MCF 10A (cell line): ENCODE measurements around the gene OR2AJ1. TPM values are rescaled to one million over a fixed set of nuclear protein-coding genes. Genes with fewer than 3 reads are reported as not detected.

Experiments
- BruUV-seq: library from RNA; stranded (reverse); fragments of 400-500 nt; replicated peaks from 2 replicates; lab custom pipeline; 2021; lab: Mats Ljungman, UMichigan
- CTCF ChIA-PET: fragments of 300-600 bp; sonication (Branson Sonifier 250); formaldehyde crosslinking; extraction: SDS; loops from one replicate; lab custom pipeline; 2021; ENCODE audit warnings: antibody characterized with exemption, inconsistent platforms; lab: Yijun Ruan, JAX
- POLR2A ChIA-PET: fragments of 300-600, 350-650 bp; sonication (Branson Sonifier 250); formaldehyde crosslinking; extraction: SDS; loops from one replicate; lab custom pipeline; 2020; ENCODE audit warnings: antibody characterized with exemption, inconsistent platforms; lab: Yijun Ruan, JAX
- DNase-seq: peaks from one replicate; pipeline ENCODE4 v3.0.0-alpha.2; 2018; ENCODE audit not compliant: unreplicated experiment
- H3K27ac Mint-ChIP-seq: one replicate; pipeline ENCODE4 v1.8.0; 2022; ENCODE audit warnings: mild to moderate bottlenecking, low read depth, mixed read lengths; ENCODE audit not compliant: unreplicated experiment
- H3K27me3 Mint-ChIP-seq: one replicate; pipeline ENCODE4 v1.8.0; 2022; ENCODE audit warnings: mixed read lengths; ENCODE audit not compliant: insufficient read depth, unreplicated experiment
- H3K36me3 Mint-ChIP-seq: one replicate; pipeline ENCODE4 v1.8.0; 2022; ENCODE audit warnings: mild to moderate bottlenecking, moderate library complexity, mixed read lengths; ENCODE audit not compliant: insufficient read depth, unreplicated experiment
- H3K4me1 Mint-ChIP-seq: one replicate; pipeline ENCODE4 v1.8.0; 2022; ENCODE audit warnings: mixed read lengths; ENCODE audit not compliant: insufficient read depth, unreplicated experiment
- H3K4me3 Mint-ChIP-seq: one replicate; pipeline ENCODE4 v1.8.0; 2022; ENCODE audit warnings: mild to moderate bottlenecking, moderate library complexity, mixed read lengths; ENCODE audit not compliant: unreplicated experiment
- H3K9me3 Mint-ChIP-seq: one replicate; pipeline ENCODE4 v1.8.0; 2022; ENCODE audit warnings: mixed read lengths; ENCODE audit not compliant: unreplicated experiment
- CTCF ChIP-seq: fragments of 200-600 bp; IDR thresholded peaks from one replicate; pipeline ENCODE4 v1.8.0; 2022; ENCODE audit warnings: antibody characterized with exemption, mild to moderate bottlenecking; ENCODE audit not compliant: unreplicated experiment
- intact Hi-C: fragments of 100-400 bp; cut with micrococcal nuclease; formaldehyde crosslinking; loops from 2 replicates; pipeline ENCODE4 v1.14.1; 2022
- total RNA-seq: library from RNA; stranded (reverse); gene quantifications from 2 replicates; pipeline ENCODE4 v1.2.3, GENCODE V29; 2022

OR2AJ1 gene
- total RNA-seq, 1 experiment from 2014 or later = not detected

GRCh38 chr1:247948558-247948957, 23.9 kb downstream of the OR2AJ1 start, which contains the start of gene OR2L8:
Gene OR2L8, plus strand, starts transcription at chr1:247948858. Its CDS starts 0 bp downstream, at chr1:247948858.
- Mint-ChIP-seq H3K27ac (no peak within 1 kb of the TSS), H3K9me3 (peaks cover 25% of the 10 kb centered on the region), H3K4me1 (no peaks in the 10 kb centered on the region), H3K4me3 (no peak within 1 kb of the TSS), H3K36me3 (peaks cover 4% of the 10 kb centered on the region), H3K27me3 (no peaks in the 10 kb centered on the region)
- no peak for DNase-seq
- ChIA-PET CTCF (no interaction called here), POLR2A (no interaction called here)
- intact Hi-C loops = no loop called here
- BruUV-seq = no TSS peak
- TF ChIP-seq CTCF = no peak

GRCh38 chr1:247953408-247953807, 28.7 kb downstream of the OR2AJ1 start:
- no TSS peak for BruUV-seq
- ChIA-PET POLR2A (interaction anchor here (0.7 kb wide), 1 partner anchor 1335 kb away, joined by 3 read pairs; no protein-coding TSS in a partner anchor), CTCF (interaction anchor here (0.6 kb wide), 1 partner anchor 874 kb away, joined by 3 read pairs; no protein-coding TSS in a partner anchor)
- intact Hi-C loops = no loop called here
- Mint-ChIP-seq H3K4me3 (no peak overlapping the region), H3K27ac (no peak overlapping the region), H3K9me3 (peaks cover 23% of the 10 kb centered on the region), H3K36me3 (peaks cover 4% of the 10 kb centered on the region), H3K4me1 (no peaks in the 10 kb centered on the region), H3K27me3 (no peaks in the 10 kb centered on the region)
- TF ChIP-seq CTCF = no peak
- no peak for DNase-seq

GRCh38 chr1:247961791-247962190, 37.1 kb downstream of the OR2AJ1 start:
- H3K4me1 Mint-ChIP-seq = peaks cover 34% of the 10 kb centered on the region
- intact Hi-C loops = no loop called here
- H3K36me3 Mint-ChIP-seq = no peaks in the 10 kb centered on the region
- peaks cover 28% of the 10 kb centered on the region for H3K9me3 Mint-ChIP-seq
- H3K27me3 Mint-ChIP-seq = no peaks in the 10 kb centered on the region
- peak overlapping the region; percentile 8 for H3K27ac Mint-ChIP-seq
- no peak for TF ChIP-seq CTCF
- BruUV-seq = no TSS peak
- CTCF ChIA-PET = no interaction called here
- H3K4me3 Mint-ChIP-seq = no peak overlapping the region
- POLR2A ChIA-PET = no interaction called here
- no peak for DNase-seq

GRCh38 chr1:247962911-247963588, 38.4 kb downstream of the OR2AJ1 start:
- peaks cover 38% of the 10 kb centered on the region for H3K4me1 Mint-ChIP-seq
- no peaks in the 10 kb centered on the region for H3K36me3 Mint-ChIP-seq
- TF ChIP-seq CTCF = no peak
- H3K9me3 Mint-ChIP-seq = peaks cover 21% of the 10 kb centered on the region
- BruUV-seq = no TSS peak
- ChIA-PET POLR2A (no interaction called here), CTCF (no interaction called here)
- no peak for DNase-seq
- H3K27ac Mint-ChIP-seq = peak overlapping the region; percentile 32
- H3K27me3 Mint-ChIP-seq = no peaks in the 10 kb centered on the region
- intact Hi-C loops = no loop called here
- peak overlapping the region; percentile 0 for H3K4me3 Mint-ChIP-seq
